Tibial nerve (tissue), 4 donors: ENCODE results near the gene SLC38A3. TPM values are rescaled to one million over a fixed set of nuclear protein-coding genes. Genes with fewer than 3 reads are reported as not detected.

Source experiments
- DNase-seq, 2 donors: peaks; one replicate each; pipeline ENCODE4 v3.0.0-alpha.2; 2019; ENCODE audit warnings: low spot score in 2 of 2
- H3K27ac ChIP-seq, 4 donors: fragments of 200-600 bp; sonication (generic) in 3 of 4; one replicate each; pipeline ENCODE4 v1.5.1; 2017 to 2019; ENCODE audit warnings: mild to moderate bottlenecking in 1 of 4
- H3K27me3 ChIP-seq, 2 donors: fragments of 200-600 bp; sonication (generic) in 1 of 2; one replicate each; pipeline versions ENCODE4 v1.5.1 to v1.6.0; 2017 to 2019
- H3K36me3 ChIP-seq, 3 donors: fragments of 200-600 bp; sonication (generic); one replicate each; pipeline ENCODE4 v1.5.1; 2018 to 2019
- H3K4me1 ChIP-seq, 4 donors: fragments of 200-600 bp; sonication (generic) in 3 of 4; one replicate each; pipeline ENCODE4 v1.5.1; 2017 to 2019
- H3K4me3 ChIP-seq, 4 donors: fragments of 200-600 bp; sonication (generic) in 3 of 4; one replicate each; pipeline ENCODE4 v1.5.1; 2017 to 2019; ENCODE audit warnings: mild to moderate bottlenecking in 1 of 4, moderate library complexity in 1 of 4
- H3K9me3 ChIP-seq, 4 donors: fragments of 200-600 bp; sonication (generic) in 3 of 4; one replicate each; pipeline ENCODE4 v1.5.1; 2017 to 2019
- EP300 ChIP-seq, 2 donors: sonication (generic); formaldehyde crosslinking; IDR thresholded peaks; one replicate each; pipeline ENCODE4 v1.6.1; 2017; ENCODE audit warnings: antibody characterized with exemption in 2 of 2, mild to moderate bottlenecking in 1 of 2
- POLR2A ChIP-seq, 2 donors: fragments of 450-650 bp; IDR thresholded peaks; one replicate each; pipeline ENCODE4 v1.6.1; 2017; ENCODE audit warnings: antibody characterized with exemption in 2 of 2, mild to moderate bottlenecking in 2 of 2, moderate library complexity in 2 of 2
- WGBS, 2 donors: methylation state at CpG; one replicate each; pipeline ENCODE4 v1.1.5; 2018; 5-methylcytosine and 5-hydroxymethylcytosine counted together
- total RNA-seq, 4 donors: library from RNA; depleted of rRNA; stranded (reverse); fragments of >200 nt; gene quantifications; one replicate each; pipeline ENCODE4 v1.1.0, GENCODE V29; 2016
- TF ChIP-seq, protein P1 (sequence below), 5 experiments: fragments of 200-600 bp in 3 of 5; fragments of 450-650 bp in 2 of 5; sonication (generic) in 3 of 5; IDR thresholded peaks; one replicate each; pipeline ENCODE4 v1.5.1; 2016 to 2019; ENCODE audit warnings: antibody characterized with exemption in 5 of 5, mild to moderate bottlenecking in 3 of 5, moderate library complexity in 2 of 5

Gene SLC38A3
- total RNA-seq, 4 donors from 2014 or later = 0.21 to 8.1 (median 1.5) TPM

DNA sequence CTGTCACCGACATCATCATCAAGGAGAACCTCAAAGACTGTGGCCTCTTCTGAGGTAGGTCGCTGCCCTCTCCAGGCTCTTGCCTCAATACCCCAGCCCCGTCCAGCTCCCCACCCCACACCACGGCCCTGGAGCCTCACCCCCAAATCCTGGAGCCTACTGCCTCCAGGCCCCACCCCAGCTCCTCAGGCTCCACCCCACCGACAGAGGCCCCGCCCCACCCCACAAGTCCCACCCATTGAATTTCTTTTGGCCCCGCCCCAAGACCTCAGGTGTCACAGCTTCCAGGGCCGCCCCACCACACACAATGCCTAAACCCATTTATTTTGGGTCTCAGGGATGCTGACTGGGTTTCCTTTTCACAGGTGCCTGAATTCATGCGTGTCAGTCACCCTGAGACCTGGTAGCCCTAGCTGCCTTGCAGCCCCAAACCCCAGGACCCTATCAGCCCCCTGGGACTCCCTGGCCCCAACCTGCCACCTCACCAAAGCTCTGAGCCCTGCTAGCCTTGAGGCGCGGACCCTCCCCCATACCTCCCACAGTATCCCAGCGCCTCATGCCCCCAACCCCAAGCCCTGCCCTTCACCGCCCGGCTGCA is 10.1 kb upstream of the SLC38A3 start:
- Histone ChIP-seq H3K9me3 (no peaks in the 10 kb centered on the region), H3K4me1 (peaks cover 0 to 25% (median 12%) of the 10 kb centered on the region in 4 donors), H3K27me3 (peaks cover 0 to 49% of the 10 kb centered on the region in 2 donors), H3K4me3 (peak overlapping the region in 2 of 4 donors; percentile 4 to 20), H3K27ac (no peak overlapping the region), H3K36me3 (no peaks in the 10 kb centered on the region)
- WGBS, 2 donors = 59% methylated on average over 14 of the region's 14 CpGs
- DNase-seq = no peak
- TF ChIP-seq EP300 (IDR thresholded peaks at IDR 0.05) = no peak
- TF ChIP-seq, protein P1, sequence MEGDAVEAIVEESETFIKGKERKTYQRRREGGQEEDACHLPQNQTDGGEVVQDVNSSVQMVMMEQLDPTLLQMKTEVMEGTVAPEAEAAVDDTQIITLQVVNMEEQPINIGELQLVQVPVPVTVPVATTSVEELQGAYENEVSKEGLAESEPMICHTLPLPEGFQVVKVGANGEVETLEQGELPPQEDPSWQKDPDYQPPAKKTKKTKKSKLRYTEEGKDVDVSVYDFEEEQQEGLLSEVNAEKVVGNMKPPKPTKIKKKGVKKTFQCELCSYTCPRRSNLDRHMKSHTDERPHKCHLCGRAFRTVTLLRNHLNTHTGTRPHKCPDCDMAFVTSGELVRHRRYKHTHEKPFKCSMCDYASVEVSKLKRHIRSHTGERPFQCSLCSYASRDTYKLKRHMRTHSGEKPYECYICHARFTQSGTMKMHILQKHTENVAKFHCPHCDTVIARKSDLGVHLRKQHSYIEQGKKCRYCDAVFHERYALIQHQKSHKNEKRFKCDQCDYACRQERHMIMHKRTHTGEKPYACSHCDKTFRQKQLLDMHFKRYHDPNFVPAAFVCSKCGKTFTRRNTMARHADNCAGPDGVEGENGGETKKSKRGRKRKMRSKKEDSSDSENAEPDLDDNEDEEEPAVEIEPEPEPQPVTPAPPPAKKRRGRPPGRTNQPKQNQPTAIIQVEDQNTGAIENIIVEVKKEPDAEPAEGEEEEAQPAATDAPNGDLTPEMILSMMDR (IDR thresholded peaks at IDR 0.05) = no peak
- TF ChIP-seq POLR2A (IDR thresholded peaks at IDR 0.05) = no peak

DNA sequence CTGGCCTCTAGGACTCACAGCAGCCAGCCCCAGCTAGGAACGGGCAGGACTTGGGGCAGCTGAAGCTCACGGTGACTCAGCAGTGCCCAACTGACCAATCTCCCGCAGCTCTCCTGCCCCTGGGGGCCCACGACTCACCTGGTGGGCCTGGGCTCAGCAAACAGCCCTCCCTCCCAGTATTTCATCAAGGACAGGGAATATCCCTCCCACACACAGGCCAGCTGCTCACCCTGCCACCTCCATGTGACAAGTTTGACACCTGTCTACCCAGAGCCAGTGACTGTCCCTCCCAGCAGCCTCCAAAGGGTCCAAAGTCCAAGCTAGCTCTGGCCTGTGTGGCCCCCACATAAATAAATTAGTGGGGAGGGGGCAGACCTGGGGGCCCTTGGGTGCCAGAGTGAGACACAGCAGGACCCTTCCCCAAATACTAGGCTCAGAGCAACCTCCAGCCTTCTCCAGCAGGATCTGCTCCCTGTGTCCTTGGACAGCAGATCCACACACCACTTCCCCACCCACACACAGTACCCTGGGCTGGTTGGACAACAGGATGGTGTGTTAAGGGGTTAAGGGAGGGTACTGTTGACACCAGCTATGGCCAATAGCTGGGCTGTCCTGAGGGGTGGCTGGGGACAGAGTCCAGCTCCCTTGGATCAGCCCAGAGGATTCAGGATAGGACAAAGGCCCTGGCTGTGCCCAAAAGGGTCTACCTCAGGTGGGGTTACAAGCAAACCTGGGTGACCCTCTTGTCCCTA is 9.4 kb upstream of the SLC38A3 start:
- Histone ChIP-seq H3K4me3 (no peak overlapping the region), H3K27ac (no peak overlapping the region), H3K4me1 (peaks cover 0 to 25% (median 12%) of the 10 kb centered on the region in 4 donors), H3K9me3 (no peaks in the 10 kb centered on the region), H3K36me3 (no peaks in the 10 kb centered on the region), H3K27me3 (peaks cover 0 to 50% of the 10 kb centered on the region in 2 donors)
- TF ChIP-seq, protein P1 (IDR thresholded peaks at IDR 0.05) = no peak
- TF ChIP-seq EP300 (IDR thresholded peaks at IDR 0.05) (no peak), POLR2A (IDR thresholded peaks at IDR 0.05) (no peak)
- 59 to 72% methylated on average over 4 of the region's 4 CpGs for WGBS, 2 donors
- no peak for DNase-seq

DNA sequence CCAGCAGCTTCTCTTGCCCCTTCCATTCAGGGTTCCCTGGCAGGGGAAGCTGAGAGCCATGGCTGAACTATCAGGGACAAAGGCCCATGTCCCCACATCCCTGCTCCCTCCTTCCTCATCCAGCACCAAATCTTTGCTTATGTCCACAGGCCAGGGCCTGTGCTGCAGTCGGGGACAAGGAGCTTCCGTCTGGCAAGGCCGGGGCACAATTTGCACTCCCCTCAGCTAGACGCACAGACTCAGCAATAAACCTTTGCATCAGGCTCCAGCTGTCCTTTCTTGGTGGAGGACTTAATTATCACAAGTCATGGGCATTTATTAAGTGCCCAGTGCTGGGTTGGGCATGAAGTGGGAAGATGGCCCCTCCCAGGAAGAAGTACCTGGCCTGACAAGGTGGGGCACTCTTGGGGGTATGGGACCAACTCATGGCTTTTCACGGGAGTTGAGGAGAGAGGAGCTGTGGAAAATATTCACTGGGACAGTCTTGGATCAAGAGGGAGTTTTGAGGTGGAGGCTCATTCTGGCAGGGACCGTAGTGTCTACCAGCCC is 8.7 kb upstream of the SLC38A3 start:
- Histone ChIP-seq H3K27ac (no peak overlapping the region), H3K4me1 (peaks cover 0 to 25% (median 12%) of the 10 kb centered on the region in 4 donors), H3K27me3 (peaks cover 0 to 56% of the 10 kb centered on the region in 2 donors), H3K9me3 (no peaks in the 10 kb centered on the region), H3K4me3 (no peak overlapping the region), H3K36me3 (no peaks in the 10 kb centered on the region)
- DNase-seq = no peak
- TF ChIP-seq EP300 (IDR thresholded peaks at IDR 0.05) (no peak), POLR2A (IDR thresholded peaks at IDR 0.05) (no peak)
- TF ChIP-seq, protein P1 (IDR thresholded peaks at IDR 0.05) = no peak
- 66 to 75% methylated on average over 6 of the region's 6 CpGs for WGBS, 2 donors

DNA sequence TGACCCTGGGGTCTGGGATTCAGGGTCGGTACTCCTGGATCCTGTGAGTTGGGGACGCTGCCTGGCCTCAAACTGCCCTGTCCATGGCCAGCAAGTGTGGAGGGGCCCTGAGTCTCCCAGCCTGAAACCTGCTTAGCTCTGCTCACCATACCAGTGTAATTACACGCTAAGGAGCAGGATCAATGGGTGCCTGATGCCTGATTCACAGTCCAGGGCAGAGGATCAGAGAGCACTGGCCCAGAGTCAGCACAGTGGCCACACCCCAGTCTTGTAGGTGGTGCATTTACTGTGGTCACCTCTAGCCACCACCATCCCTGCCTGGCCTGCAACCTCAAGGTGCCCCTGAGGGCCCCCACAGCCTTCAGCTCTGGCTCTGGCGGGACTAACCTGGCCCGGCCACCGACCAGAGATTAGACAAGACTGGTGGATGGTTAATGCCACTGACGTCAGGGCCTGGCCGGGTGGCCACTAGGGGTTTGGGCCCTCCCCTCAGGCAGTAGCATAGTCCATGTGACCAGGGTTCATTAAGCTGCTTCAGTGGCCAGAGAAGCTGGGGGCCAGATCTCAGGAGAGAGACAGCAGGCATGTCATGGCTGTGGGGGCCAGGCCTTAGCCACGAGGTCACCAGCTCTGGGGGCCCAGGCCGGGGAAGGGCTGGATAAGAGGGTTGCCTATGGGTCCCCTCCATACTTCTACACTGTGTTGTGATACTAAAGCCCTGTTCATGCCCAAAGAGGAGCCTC is 3.3 kb upstream of the SLC38A3 start:
- H3K4me1 ChIP-seq = peaks cover 0 to 22% (median 10%) of the 10 kb centered on the region in 4 donors
- no peaks in the 10 kb centered on the region for H3K9me3 ChIP-seq
- no peaks in the 10 kb centered on the region for H3K36me3 ChIP-seq
- DNase-seq = no peak
- no peak overlapping the region for H3K27ac ChIP-seq
- WGBS, 2 donors = 75 to 90% methylated on average over 8 to 10 of the region's 10 CpGs
- TF ChIP-seq, protein P1 (IDR thresholded peaks at IDR 0.05) = no peak
- TF ChIP-seq POLR2A (IDR thresholded peaks at IDR 0.05) (no peak), EP300 (IDR thresholded peaks at IDR 0.05) (no peak)
- H3K4me3 ChIP-seq = no peak overlapping the region
- peaks cover 0 to 65% of the 10 kb centered on the region in 2 donors for H3K27me3 ChIP-seq
